Measurements from ENCODE around the gene HOXD4.

Gene HOXD4

GRCh38 chr2:176114120-176114929, 37.0 kb upstream of the HOXD4 start:
- DNase-seq = no peak

- no peak for DNase-seq
These were observed 36.3 kb upstream of the HOXD4 start for GRCh38 chr2:176114930-176115625.

GRCh38 chr2:176115883-176116813, 35.2 kb upstream of the HOXD4 start, which contains the start of gene HOXD10:
TSS of gene HOXD10 (plus strand) at chr2:176116778. CDS start at chr2:176116834, 56 bp downstream.
- DNase-seq = peak; percentile 80

GRCh38 chr2:176117162-176117822, 34.1 kb upstream of the HOXD4 start:
- DNase-seq = no peak

- DNase-seq = no peak
These were observed 33.5 kb upstream of the HOXD4 start for GRCh38 chr2:176117823-176118371.

GRCh38 chr2:176118601-176119339, 32.6 kb upstream of the HOXD4 start:
- no peak for DNase-seq

GRCh38 chr2:176120364-176121189, 30.8 kb upstream of the HOXD4 start:
- DNase-seq = no peak

GRCh38 chr2:176121190-176122051, 29.9 kb upstream of the HOXD4 start:
- DNase-seq = no peak

GRCh38 chr2:176122052-176122682, 29.2 kb upstream of the HOXD4 start:
- DNase-seq = no peak

- DNase-seq = peak; percentile 81
These were observed 28.5 kb upstream of the HOXD4 start, which contains the start of gene HOXD9 for GRCh38 chr2:176122683-176123410. TSS of gene HOXD9 (plus strand) at chr2:176122719. CDS start at chr2:176122769, 50 bp downstream.

GRCh38 chr2:176123411-176124109, 27.8 kb upstream of the HOXD4 start:
- DNase-seq = no peak

- no peak for DNase-seq
These were observed 27.0 kb upstream of the HOXD4 start for GRCh38 chr2:176124110-176124946.

GRCh38 chr2:176124947-176125771, 26.2 kb upstream of the HOXD4 start:
- DNase-seq = no peak

- no peak for DNase-seq
These were observed 25.6 kb upstream of the HOXD4 start for GRCh38 chr2:176125772-176126054.

- peak; percentile 77 for DNase-seq
These were observed 24.2 kb upstream of the HOXD4 start for GRCh38 chr2:176126929-176127773.

Measured in fibroblast of upper back skin (primary cell).